GM23338 (cell line): ENCODE data around the gene LSM14B. TPM values are rescaled to one million over a fixed set of nuclear protein-coding genes. Genes with fewer than 3 reads are reported as not detected.
"Not testable (repeated sequence)": the region's sequence is repeated elsewhere in the genome, so short reads cannot be mapped to it uniquely, and the experiment has no call there.

Experiments used
- ATAC-seq: fragments of 200-7000 bp; cut with Tn5 transposase; 3 replicates; pipeline ENCODE4 v1.9.1; 2020
- DNase-seq: peaks from one replicate; pipeline ENCODE4 v3.0.0-alpha.2; 2015; ENCODE audit warnings: low spot score
- H2AFZ ChIP-seq: fragments of 200-600 bp; sonication (generic); 2 replicates; pipeline ENCODE4 v1.8.0; 2016; ENCODE audit warnings: antibody characterized with exemption, mild to moderate bottlenecking, moderate library complexity
- H3F3A ChIP-seq: fragments of 200-600 bp; sonication (generic); replicated peaks from 2 replicates; pipeline ENCODE4 v1.8.0; 2017; ENCODE audit warnings: antibody characterized with exemption, mixed run types, low read depth
- H3K27ac ChIP-seq: fragments of 200-600 bp; sonication (generic); 2 replicates; pipeline ENCODE4 v1.6.1; 2016; ENCODE audit warnings: low read depth
- H3K27me3 ChIP-seq: fragments of 200-600 bp; sonication (generic); 2 replicates; pipeline ENCODE4 v1.8.0; 2016; ENCODE audit warnings: mild to moderate bottlenecking, mixed run types, moderate library complexity; ENCODE audit not compliant: insufficient read depth
- H3K36me3 ChIP-seq: fragments of 200-600 bp; sonication (generic); 2 replicates; pipeline ENCODE4 v1.8.0; 2016; ENCODE audit warnings: mild to moderate bottlenecking; ENCODE audit not compliant: insufficient read depth
- H3K4me1 ChIP-seq: fragments of 200-600 bp; sonication (generic); 2 replicates; pipeline ENCODE4 v1.8.0; 2016; ENCODE audit warnings: mild to moderate bottlenecking, moderate library complexity; ENCODE audit not compliant: insufficient read depth
- H3K4me2 ChIP-seq: fragments of 200-600 bp; sonication (generic); 2 replicates; pipeline ENCODE4 v1.7.1; 2017; ENCODE audit warnings: mixed run types
- H3K4me3 ChIP-seq: fragments of 200-600 bp; sonication (generic); 2 replicates; pipeline ENCODE4 v1.6.1; 2016; ENCODE audit warnings: mixed run types
- H3K79me2 ChIP-seq: fragments of 200-600 bp; sonication (generic); replicated peaks from 2 replicates; pipeline ENCODE4 v1.8.0; 2017; ENCODE audit warnings: mild to moderate bottlenecking; ENCODE audit not compliant: insufficient read depth
- H3K9me2 ChIP-seq: fragments of 200-600 bp; sonication (generic); 2 replicates; pipeline ENCODE4 v1.8.0; 2017; ENCODE audit not compliant: insufficient read depth
- H4K20me1 ChIP-seq: fragments of 200-600 bp; sonication (generic); replicated peaks from 2 replicates; pipeline ENCODE4 v1.8.0; 2017; ENCODE audit warnings: mild to moderate bottlenecking; ENCODE audit not compliant: insufficient read depth
- H3K27ac Mint-ChIP-seq: 2 replicates; pipeline ENCODE4 v1.8.0; 2020; ENCODE audit warnings: inconsistent platforms, mild to moderate bottlenecking, moderate library complexity, mixed read lengths
- H3K27me3 Mint-ChIP-seq: 3 replicates; pipeline ENCODE4 v1.8.0; 2022; ENCODE audit warnings: low read depth, mild to moderate bottlenecking, moderate library complexity, mixed read lengths, inconsistent platforms; ENCODE audit not compliant: insufficient read depth, poor library complexity
- H3K36me3 Mint-ChIP-seq: 3 replicates; pipeline ENCODE4 v1.8.0; 2021; ENCODE audit warnings: low read depth, mild to moderate bottlenecking, inconsistent platforms, moderate library complexity, mixed read lengths
- H3K4me1 Mint-ChIP-seq: 3 replicates; pipeline ENCODE4 v1.8.0; 2020; ENCODE audit warnings: mild to moderate bottlenecking, inconsistent platforms, mixed read lengths
- H3K4me3 Mint-ChIP-seq: 3 replicates; pipeline ENCODE4 v1.8.0; 2021; ENCODE audit warnings: moderate library complexity, mild to moderate bottlenecking, inconsistent platforms, mixed read lengths
- H3K9me3 Mint-ChIP-seq: 3 replicates; pipeline ENCODE4 v1.8.0; 2020; ENCODE audit warnings: moderate library complexity, mild to moderate bottlenecking, inconsistent platforms, mixed read lengths
- CREB1 ChIP-seq: fragments of 250-450 bp; sonication (Bioruptor Pico); IDR thresholded peaks from 2 replicates; pipeline ENCODE4 v1.5.0; 2020; ENCODE audit warnings: low read depth, mild to moderate bottlenecking, moderate library complexity
- EZH2 ChIP-seq: fragments of 200-600 bp; sonication (generic); IDR thresholded peaks from one replicate; pipeline ENCODE4 v1.8.0; 2017; ENCODE audit warnings: antibody characterized with exemption, mild to moderate bottlenecking, low read depth; ENCODE audit not compliant: unreplicated experiment
- EZH2phosphoT487 ChIP-seq: fragments of 200-600 bp; sonication (generic); IDR thresholded peaks from one replicate; pipeline ENCODE4 v1.8.1; 2018; ENCODE audit warnings: antibody characterized with exemption; ENCODE audit not compliant: unreplicated experiment
- JUNB ChIP-seq: IDR thresholded peaks from one replicate; pipeline ENCODE4 v1.6.1; 2016; ENCODE audit warnings: antibody characterized with exemption; ENCODE audit not compliant: unreplicated experiment
- NANOG ChIP-seq: IDR thresholded peaks from 2 replicates; pipeline ENCODE4 v1.6.1; 2016; ENCODE audit warnings: antibody characterized with exemption, borderline replicate concordance
- POLR2AphosphoS5 ChIP-seq: IDR thresholded peaks from 2 replicates; pipeline ENCODE4 v1.6.1; 2016; ENCODE audit warnings: antibody characterized with exemption, low read depth
- STAT1 ChIP-seq: IDR thresholded peaks from one replicate; pipeline ENCODE4 v1.6.1; 2016; ENCODE audit warnings: antibody characterized with exemption; ENCODE audit not compliant: unreplicated experiment
- ZNF114 ChIP-seq: fragments of 250-450 bp; sonication (Bioruptor Pico); IDR thresholded peaks from 2 replicates; pipeline ENCODE4 v1.5.0; 2020; ENCODE audit warnings: mild to moderate bottlenecking, moderate library complexity
- ZNF331 ChIP-seq: fragments of 250-450 bp; sonication (Bioruptor Pico); IDR thresholded peaks from 2 replicates; pipeline ENCODE4 v1.5.0; 2020; ENCODE audit warnings: low read depth, mild to moderate bottlenecking, moderate library complexity
- polyA plus RNA-seq: library from polyadenylated mRNA; unstranded; fragments of >200 nt; fragmentation: Nextera tagmentation; extraction: Ambion mirVana; gene quantifications from 2 replicates; pipeline ENCODE4 v1.2.1, GENCODE V29; 2016
- total RNA-seq: library from RNA; depleted of rRNA; stranded (reverse); fragments of >200 nt; shearing (Covaris generic); gene quantifications from 2 replicates; pipeline ENCODE4 v1.2.3, GENCODE V29; 2014
- TF ChIP-seq, protein P1 (sequence below), 2 experiments: fragments of 200-600 bp in 1 of 2; sonication (generic) in 1 of 2; conservative IDR thresholded peaks; 2 replicates each; pipeline versions ENCODE4 v1.5.1 to v1.6.1; 2016 to 2017; ENCODE audit warnings: antibody characterized with exemption in 2 of 2, low read depth in 2 of 2, mild to moderate bottlenecking in 2 of 2, moderate library complexity in 1 of 2

Gene LSM14B
- total and polyA plus RNA-seq, 2 experiments from 2014 or later, result 9.6 to 55.7 TPM

DNA sequence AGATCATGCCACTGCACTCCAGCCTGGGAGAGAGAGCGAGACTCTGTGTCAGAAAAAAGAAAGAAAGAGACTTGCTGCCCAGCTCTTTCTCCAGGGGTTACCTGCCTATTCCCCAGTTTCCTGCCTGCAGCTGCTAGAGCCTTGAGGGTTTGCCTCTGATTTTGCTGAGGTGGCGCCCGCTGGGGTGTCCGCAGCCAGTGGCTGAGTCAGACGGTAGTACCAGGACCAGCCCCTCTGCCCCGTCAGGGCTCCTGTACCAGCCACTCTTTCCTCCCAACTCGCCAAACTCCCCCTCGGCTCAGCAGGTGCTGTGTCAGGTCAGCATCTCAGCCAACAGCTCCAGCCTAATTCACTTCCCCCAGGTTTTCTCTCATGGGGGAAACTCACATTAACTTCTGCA is 7.4 kb upstream of the LSM14B start:
- Histone ChIP-seq H3K36me3 (no peaks in the 10 kb centered on the region), H3K4me3 (no peak overlapping the region), H4K20me1 (no peaks in the 10 kb centered on the region), H3K27ac (no peak overlapping the region), H3K79me2 (no peaks in the 10 kb centered on the region), H3K4me1 (no peaks in the 10 kb centered on the region; the same call in 1 of the 2 replicates), H2AFZ (peak overlapping the region; percentile 85), H3K27me3 (no peaks in the 10 kb centered on the region), H3K9me2 (no peaks in the 10 kb centered on the region), H3F3A (no peaks in the 10 kb centered on the region), H3K4me2 (no peak overlapping the region)
- H3K9me3 Mint-ChIP-seq, result peaks cover 20% of the 10 kb centered on the region
- ATAC-seq (peak; percentile 82), DNase-seq (peak; percentile 55)
- peak overlapping the region; percentile 16; the same call in 1 of the 3 replicates for H3K4me3 Mint-ChIP-seq
- peaks cover 5% of the 10 kb centered on the region; the same call in 1 of the 3 replicates for H3K36me3 Mint-ChIP-seq
- H3K4me1 Mint-ChIP-seq, result peaks cover 15% of the 10 kb centered on the region; the same call in 2 of the 3 replicates
- no peak for TF ChIP-seq ZNF331 (CRISPR knock-in tag)
- no peak for TF ChIP-seq EZH2
- TF ChIP-seq, protein P1, sequence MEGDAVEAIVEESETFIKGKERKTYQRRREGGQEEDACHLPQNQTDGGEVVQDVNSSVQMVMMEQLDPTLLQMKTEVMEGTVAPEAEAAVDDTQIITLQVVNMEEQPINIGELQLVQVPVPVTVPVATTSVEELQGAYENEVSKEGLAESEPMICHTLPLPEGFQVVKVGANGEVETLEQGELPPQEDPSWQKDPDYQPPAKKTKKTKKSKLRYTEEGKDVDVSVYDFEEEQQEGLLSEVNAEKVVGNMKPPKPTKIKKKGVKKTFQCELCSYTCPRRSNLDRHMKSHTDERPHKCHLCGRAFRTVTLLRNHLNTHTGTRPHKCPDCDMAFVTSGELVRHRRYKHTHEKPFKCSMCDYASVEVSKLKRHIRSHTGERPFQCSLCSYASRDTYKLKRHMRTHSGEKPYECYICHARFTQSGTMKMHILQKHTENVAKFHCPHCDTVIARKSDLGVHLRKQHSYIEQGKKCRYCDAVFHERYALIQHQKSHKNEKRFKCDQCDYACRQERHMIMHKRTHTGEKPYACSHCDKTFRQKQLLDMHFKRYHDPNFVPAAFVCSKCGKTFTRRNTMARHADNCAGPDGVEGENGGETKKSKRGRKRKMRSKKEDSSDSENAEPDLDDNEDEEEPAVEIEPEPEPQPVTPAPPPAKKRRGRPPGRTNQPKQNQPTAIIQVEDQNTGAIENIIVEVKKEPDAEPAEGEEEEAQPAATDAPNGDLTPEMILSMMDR (conservative IDR thresholded peaks at IDR 0.05; ENCODE audit: low read depth in 2 of 2), result no peak
- TF ChIP-seq EZH2phosphoT487, result no peak
- TF ChIP-seq CREB1 (CRISPR knock-in tag), result no peak
- no peak for TF ChIP-seq POLR2AphosphoS5
- no peak for TF ChIP-seq JUNB
- TF ChIP-seq NANOG, result no peak
- TF ChIP-seq ZNF114, result no peak
- TF ChIP-seq STAT1, result no peak
- H3K27me3 Mint-ChIP-seq, result peaks cover 6% of the 10 kb centered on the region
- no peak overlapping the region for H3K27ac Mint-ChIP-seq

DNA sequence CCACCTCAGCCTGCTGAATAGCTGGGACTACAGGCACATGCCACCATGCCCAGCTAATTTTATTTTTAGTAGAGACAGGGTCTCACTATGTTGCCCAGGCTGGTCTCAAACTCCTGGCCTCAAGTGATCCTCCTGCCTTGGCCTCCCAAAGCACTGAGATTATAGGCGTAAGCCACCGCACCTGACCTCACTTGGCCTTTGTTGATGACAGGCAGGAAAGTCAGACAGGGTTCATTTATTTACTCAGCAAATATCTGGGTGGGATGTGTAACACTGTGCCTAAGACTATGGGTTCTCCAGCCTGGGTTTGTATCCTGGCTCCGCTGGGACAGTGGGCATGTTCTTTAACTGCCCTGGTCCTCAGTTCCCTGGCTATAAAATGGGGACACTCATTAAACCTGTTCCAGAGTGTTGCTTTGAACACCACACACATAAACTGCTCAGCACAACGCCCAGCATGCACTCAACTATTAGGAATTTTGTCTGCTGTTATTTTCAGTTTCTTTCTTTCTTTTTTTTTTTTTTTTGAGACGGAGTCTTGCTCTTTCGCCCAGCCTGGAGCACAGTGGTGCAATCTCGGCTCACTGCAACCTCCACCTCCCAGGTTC is 6.4 kb upstream of the LSM14B start:
- H2AFZ ChIP-seq, H3K27ac Mint-ChIP-seq, H3K36me3 Mint-ChIP-seq, H3K27me3 ChIP-seq, H3K4me2 ChIP-seq, ATAC-seq, H3K27ac ChIP-seq, H3K4me3 Mint-ChIP-seq, H3K36me3 ChIP-seq, H3K4me3 ChIP-seq, H3K79me2 ChIP-seq, H3K9me2 ChIP-seq, DNase-seq, H3K4me1 ChIP-seq, H3F3A ChIP-seq, H4K20me1 ChIP-seq: not testable (repeated sequence)
- Mint-ChIP-seq H3K27me3 (peaks cover 11% of the 10 kb centered on the region), H3K4me1 (peaks cover 24% of the 10 kb centered on the region), H3K9me3 (peaks cover 14% of the 10 kb centered on the region)
